ENCODE measurements around the gene SAG. TPM values are rescaled to one million over a fixed set of nuclear protein-coding genes. Genes with fewer than 3 reads are reported as not detected.

The SAG gene
- total RNA-seq, 6 donors from 2014 or later, result 0.17 TPM; not detected in 5

DNA sequence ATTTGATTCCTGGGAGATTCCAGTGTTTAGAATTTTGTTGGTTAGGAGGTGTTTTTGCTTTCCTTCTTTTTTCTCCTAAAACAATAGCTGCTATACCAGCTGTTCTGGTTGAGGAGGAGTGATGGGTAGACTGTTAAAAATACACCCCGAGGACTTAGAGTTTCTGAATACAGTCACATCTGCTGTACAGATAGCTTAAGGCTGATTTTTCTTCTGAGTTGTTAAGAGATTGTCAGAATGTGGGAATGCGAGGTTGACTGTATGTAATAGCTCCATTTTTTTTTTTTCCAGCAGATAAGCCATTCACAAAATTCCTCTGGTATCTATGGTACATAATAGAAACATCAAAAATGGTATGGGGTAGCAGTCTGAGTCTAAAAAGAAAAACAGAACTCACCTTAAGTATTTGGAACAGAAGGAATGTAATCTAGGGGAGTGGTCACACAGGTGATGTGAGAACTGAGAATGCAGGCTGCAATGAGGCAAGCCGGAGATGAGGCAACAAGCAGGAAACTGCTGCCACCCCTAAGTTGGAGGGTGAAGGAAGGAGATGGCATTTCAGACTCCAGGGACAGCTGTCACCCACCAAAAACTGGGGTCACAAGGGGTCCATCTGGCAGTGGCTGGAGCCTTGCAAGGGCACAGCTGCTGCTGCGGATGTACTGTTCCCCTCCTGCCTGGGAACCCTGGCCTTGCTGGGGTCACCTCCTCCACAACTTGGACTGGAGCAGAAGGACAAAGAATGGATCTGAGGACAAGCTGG lies 49.1 kb downstream of the SAG start:
- ATAC-seq (ENCODE audit: low FRiP score in 2 of 2) (no peak), DNase-seq (peak in 1 of 2 donors; percentile 65)
- no peak for TF ChIP-seq EP300 (IDR thresholded peaks at IDR 0.05)
- TF ChIP-seq, protein P1, sequence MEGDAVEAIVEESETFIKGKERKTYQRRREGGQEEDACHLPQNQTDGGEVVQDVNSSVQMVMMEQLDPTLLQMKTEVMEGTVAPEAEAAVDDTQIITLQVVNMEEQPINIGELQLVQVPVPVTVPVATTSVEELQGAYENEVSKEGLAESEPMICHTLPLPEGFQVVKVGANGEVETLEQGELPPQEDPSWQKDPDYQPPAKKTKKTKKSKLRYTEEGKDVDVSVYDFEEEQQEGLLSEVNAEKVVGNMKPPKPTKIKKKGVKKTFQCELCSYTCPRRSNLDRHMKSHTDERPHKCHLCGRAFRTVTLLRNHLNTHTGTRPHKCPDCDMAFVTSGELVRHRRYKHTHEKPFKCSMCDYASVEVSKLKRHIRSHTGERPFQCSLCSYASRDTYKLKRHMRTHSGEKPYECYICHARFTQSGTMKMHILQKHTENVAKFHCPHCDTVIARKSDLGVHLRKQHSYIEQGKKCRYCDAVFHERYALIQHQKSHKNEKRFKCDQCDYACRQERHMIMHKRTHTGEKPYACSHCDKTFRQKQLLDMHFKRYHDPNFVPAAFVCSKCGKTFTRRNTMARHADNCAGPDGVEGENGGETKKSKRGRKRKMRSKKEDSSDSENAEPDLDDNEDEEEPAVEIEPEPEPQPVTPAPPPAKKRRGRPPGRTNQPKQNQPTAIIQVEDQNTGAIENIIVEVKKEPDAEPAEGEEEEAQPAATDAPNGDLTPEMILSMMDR (IDR thresholded peaks at IDR 0.05), result no peak
- no peak for TF ChIP-seq POLR2A (IDR thresholded peaks at IDR 0.05)
- no peak for TF ChIP-seq POLR2AphosphoS5 (IDR thresholded peaks at IDR 0.05)
- 66 to 75% methylated on average over 4 of the region's 4 CpGs for WGBS, 2 donors
- Histone ChIP-seq H3K27ac (peak overlapping the region in 3 of 4 donors; percentile 26 to 77 (median 36)), H3K27me3 (no peaks in the 10 kb centered on the region), H3K4me3 (peak overlapping the region in 2 of 4 donors; percentile 7 to 84), H3K9me3 (no peaks in the 10 kb centered on the region), H3K4me1 (peaks cover 22 to 45% (median 31%) of the 10 kb centered on the region in 4 donors), H3K36me3 (no peaks in the 10 kb centered on the region)

DNA sequence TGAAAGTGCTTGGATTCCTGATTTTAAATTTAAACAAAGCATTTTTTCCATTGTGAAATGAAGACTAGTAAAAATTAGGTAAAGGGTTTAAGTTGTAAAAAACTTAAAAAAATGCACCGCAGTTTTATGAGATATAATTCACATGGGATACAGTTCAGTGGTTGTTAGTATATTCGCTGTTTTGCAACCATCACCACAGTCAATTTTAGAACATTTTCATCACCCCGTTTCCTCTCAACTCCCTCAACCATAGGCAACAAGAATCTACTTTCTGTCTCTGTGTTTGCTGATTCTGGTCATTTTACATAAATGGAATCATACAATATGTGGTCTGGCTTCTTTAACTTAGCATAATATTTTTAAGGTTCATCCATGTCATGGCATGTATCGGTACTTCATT lies 50.7 kb downstream of the SAG start:
- H3K27ac ChIP-seq, result peak overlapping the region in 2 of 4 donors; percentile 36 to 77

DNA sequence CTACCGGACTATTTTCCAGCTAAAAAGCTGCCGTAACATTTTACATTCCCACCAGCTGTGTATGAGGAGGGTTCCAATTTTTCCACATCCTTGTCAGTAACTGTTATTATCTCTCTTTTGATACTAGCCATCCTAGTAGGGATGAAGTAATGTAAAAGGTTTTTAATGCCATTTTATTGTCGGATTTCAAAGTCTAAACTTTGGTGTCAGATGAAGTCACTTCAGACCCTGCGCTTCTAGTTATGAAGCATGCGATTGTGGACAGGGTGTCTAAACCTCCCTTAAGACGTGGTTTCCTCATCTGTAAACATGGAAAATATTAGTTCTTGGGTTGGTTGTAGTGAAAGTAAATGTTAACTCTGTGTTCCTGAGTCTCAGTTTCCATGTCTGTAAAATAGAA lies 51.3 kb downstream of the SAG start:
- no peak overlapping the region for H3K4me3 ChIP-seq
- H3K9me3 ChIP-seq, result no peaks in the 10 kb centered on the region
- no peak for TF ChIP-seq POLR2AphosphoS5 (IDR thresholded peaks at IDR 0.05)
- TF ChIP-seq POLR2A (IDR thresholded peaks at IDR 0.05), result no peak
- TF ChIP-seq, protein P1 (IDR thresholded peaks at IDR 0.05), result no peak
- TF ChIP-seq EP300 (IDR thresholded peaks at IDR 0.05), result no peak
- WGBS, 2 donors, result 80 to 86% methylated on average over 6 of the region's 6 CpGs
- no peaks in the 10 kb centered on the region for H3K27me3 ChIP-seq
- ATAC-seq (ENCODE audit: low FRiP score in 2 of 2), result no peak
- H3K4me1 ChIP-seq, result peaks cover 14 to 35% (median 22%) of the 10 kb centered on the region in 4 donors
- no peak for DNase-seq
- no peaks in the 10 kb centered on the region for H3K36me3 ChIP-seq
- H3K27ac ChIP-seq, result no peak overlapping the region

More for the DNA sequence above, 50.7 kb downstream of the SAG start:
- ATAC-seq (ENCODE audit: low FRiP score in 2 of 2) (no peak), DNase-seq (no peak)
- Histone ChIP-seq H3K9me3 (no peaks in the 10 kb centered on the region), H3K4me3 (no peak overlapping the region), H3K4me1 (peaks cover 20 to 41% (median 28%) of the 10 kb centered on the region in 4 donors), H3K27me3 (no peaks in the 10 kb centered on the region), H3K36me3 (no peaks in the 10 kb centered on the region)
- TF ChIP-seq EP300 (IDR thresholded peaks at IDR 0.05), result no peak
- TF ChIP-seq, protein P1 (IDR thresholded peaks at IDR 0.05), result no peak
- no peak for TF ChIP-seq POLR2AphosphoS5 (IDR thresholded peaks at IDR 0.05)
- no peak for TF ChIP-seq POLR2A (IDR thresholded peaks at IDR 0.05)
- WGBS, 2 donors, result 70 to 82% methylated on average over 4 of the region's 4 CpGs

DNA sequence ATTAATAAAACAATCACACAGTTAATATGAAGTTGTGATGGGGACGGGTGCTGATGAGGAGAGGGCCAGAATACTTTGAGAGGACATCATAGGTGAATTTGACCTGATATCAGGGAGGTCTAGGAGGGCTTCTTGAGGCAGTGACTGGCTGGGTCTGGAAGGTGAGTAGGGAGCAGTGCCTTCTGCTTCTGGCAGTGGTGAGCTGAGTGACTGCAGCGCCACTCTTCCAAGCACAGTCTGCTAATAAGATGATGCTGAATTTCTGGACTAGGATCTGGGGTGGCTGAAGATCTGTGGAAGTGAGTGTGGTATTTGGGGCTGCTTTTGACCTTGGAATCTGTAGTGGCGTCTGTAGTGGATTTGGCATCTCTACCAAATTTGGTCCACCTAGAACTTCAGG lies 52.2 kb downstream of the SAG start:
- ATAC-seq (ENCODE audit: low FRiP score in 2 of 2) (no peak), DNase-seq (no peak)
- Histone ChIP-seq H3K4me1 (peaks cover 13 to 34% (median 21%) of the 10 kb centered on the region in 4 donors), H3K9me3 (no peaks in the 10 kb centered on the region), H3K36me3 (no peaks in the 10 kb centered on the region), H3K27me3 (no peaks in the 10 kb centered on the region), H3K27ac (no peak overlapping the region), H3K4me3 (no peak overlapping the region)
- 93 to 96% methylated on average over 3 of the region's 3 CpGs for WGBS, 2 donors
- TF ChIP-seq POLR2A (IDR thresholded peaks at IDR 0.05), result no peak
- TF ChIP-seq, protein P1 (IDR thresholded peaks at IDR 0.05), result no peak
- no peak for TF ChIP-seq EP300 (IDR thresholded peaks at IDR 0.05)
- no peak for TF ChIP-seq POLR2AphosphoS5 (IDR thresholded peaks at IDR 0.05)

Data from upper lobe of left lung (tissue), 6 donors.